Measurements from ENCODE around the gene DNAJC30.
"Not testable (repeated sequence)": the region's sequence is repeated elsewhere in the genome, so short reads cannot be mapped to it uniquely, and the experiment has no call there.

Gene DNAJC30

DNA sequence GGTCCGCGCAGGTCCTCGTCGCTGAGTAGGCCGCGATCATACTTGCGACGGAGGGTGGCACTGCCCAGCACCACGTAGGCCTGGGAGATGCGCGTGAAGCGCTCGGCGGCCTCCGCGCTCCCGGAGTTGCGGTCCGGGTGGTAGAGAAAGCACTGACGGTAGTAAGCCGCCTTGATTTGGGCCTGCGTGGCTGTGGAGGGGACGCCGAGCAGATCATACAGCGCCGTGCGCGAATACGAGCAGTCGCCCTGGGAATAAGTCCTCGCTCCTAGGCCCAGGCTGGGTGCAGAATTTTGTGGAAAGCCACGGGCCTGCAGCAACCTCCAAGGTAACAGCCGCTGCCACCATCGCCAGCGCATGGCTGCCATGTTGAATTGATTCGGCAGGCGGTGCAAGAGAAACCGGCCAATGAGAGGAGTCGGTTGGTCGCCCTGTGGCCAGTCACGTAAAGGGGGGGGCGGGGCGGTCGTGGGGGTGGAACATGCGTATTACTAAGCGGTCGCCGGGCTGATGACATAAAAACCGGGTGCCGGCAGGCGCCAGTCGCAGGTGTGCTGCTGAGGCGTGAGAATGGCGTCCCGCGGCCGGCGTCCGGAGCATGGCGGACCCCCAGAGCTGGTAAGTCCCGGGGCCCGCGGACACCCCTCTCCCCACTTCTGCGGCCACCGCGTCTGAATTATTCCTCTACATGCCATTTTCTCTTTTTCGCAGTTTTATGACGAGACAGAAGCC is at the start of gene DNAJC30, which contains the start of gene BUD23:
Gene DNAJC30 (minus strand): TSS at position 398 of the 732 bp plus-strand sequence. CDS start 30 bp downstream, at position 368.
Gene BUD23 (plus strand): TSS at position 542 of the 732 bp plus-strand sequence. CDS start 29 bp downstream, at position 571.
- peak; percentile 95 for DNase-seq

GRCh38 chr7:73732397-73732796 is 49.1 kb upstream of the DNAJC30 start:
- DNase-seq = no peak

- no peak for DNase-seq
These were observed 47.2 kb upstream of the DNAJC30 start for GRCh38 chr7:73730485-73730884.

DNA sequence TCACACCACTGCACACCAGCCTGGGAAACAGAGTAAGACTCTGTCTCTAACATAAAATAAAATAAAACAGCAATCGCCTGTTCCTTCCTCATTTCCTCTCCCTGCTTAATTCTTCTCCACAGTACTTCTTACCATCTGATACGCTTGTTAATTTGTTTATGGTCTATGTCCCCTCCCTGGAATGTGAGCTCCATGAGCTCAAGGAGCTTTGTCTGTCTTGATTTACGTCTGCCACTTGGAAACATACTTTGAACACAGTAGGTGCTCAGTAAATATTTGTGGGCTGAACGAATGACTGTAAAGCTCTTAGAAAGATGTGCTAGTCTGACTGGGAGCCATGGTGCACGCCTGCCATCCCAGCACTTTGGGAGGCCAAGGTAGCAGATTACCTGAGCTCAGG is 45.3 kb upstream of the DNAJC30 start:
- DNase-seq = no peak

- DNase-seq = no peak
These were observed 44.7 kb upstream of the DNAJC30 start for GRCh38 chr7:73727952-73728351.

DNA sequence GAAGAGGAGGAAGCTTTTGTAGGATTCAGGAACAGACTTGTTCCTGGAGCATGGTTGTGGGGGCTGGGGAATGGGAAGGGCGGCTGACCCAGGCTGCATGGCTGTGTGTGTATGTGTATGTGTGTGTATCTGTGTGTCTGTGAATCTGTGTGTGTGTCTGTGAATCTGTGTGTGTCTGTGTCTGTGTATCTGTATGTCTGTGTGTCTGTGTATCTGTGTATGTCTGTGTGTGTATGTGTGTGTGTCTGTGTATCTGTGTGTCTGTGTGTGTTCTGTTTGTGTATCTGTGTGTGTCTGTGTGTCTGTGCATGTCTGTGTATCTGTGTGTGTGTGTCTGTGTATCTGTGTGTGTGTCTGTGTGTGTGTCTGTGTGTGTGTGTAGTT is 42.8 kb upstream of the DNAJC30 start:
- no peak for DNase-seq

DNA sequence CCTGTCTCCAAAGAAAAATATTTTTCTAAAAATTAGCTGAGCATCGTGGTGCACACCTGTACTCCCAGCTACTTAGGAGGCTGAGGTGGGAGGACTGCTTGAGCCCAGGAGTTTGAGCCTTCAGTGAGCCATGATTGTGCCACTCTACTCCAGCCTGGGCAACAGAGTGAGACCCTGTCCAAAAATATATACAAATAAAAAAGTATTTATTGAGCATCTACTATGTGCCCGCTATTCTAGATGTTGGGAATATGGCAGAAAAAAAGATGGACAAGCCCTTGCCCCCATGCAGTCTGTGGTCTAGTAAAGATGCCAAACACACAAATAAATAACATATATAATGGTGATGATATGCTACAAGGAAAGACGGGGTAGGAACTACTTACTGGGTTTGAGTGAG is 40.6 kb upstream of the DNAJC30 start:
- no peak for DNase-seq

- no peak for DNase-seq
These were observed 39.5 kb upstream of the DNAJC30 start for GRCh38 chr7:73722785-73723184.

DNA sequence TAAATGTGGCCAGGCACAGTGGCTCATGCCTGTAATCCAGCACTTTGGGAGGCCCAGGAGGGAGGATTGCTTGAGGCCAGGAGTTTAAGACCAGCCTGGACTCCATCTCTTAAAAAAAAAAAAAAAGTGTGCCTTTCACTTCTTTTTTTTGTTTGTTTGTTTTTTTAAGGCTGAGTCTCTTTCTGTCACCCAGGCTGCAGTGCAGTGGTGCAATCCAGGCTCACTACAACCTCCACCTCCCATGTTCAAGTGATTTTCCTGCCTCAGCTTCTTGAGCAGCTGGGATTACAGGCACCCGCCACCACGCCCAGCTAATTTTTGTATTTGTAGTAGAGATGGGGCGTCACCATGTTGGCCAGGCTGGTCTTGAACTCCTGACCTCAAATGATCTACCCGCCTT is 38.9 kb upstream of the DNAJC30 start:
- DNase-seq = not testable (repeated sequence)

- no peak for DNase-seq
These were observed 38.1 kb upstream of the DNAJC30 start for GRCh38 chr7:73721377-73721817.

- not testable (repeated sequence) for DNase-seq
These were observed 37.2 kb upstream of the DNAJC30 start for GRCh38 chr7:73720443-73720842.

DNA sequence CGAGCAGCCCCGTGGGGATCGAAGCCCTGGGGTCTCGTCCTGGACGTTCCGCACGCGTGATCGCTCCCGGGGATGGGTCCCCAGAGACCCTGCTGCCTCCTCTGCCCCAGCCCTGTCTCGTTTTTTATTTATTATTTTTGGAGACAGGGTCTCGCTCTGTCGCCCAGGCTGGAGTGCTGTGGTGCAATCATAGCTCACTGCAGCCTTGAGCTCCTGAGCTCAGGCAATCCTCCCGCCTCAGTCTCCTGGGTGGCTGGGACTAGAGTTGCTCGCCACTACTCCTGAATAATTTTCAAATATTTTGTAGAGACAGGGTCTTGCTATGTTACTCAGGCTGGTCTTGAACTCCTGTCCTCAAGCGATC is 36.5 kb upstream of the DNAJC30 start:
- no peak for DNase-seq

- DNase-seq = peak; percentile 77
These were observed 35.9 kb upstream of the DNAJC30 start, which contains the start of gene STX1A for GRCh38 chr7:73718905-73719805. Gene STX1A (minus strand): TSS chr7:73719669. CDS start chr7:73719631, 38 bp downstream.

GRCh38 chr7:73718438-73718881 is 35.2 kb upstream of the DNAJC30 start:
- DNase-seq = no peak

DNA sequence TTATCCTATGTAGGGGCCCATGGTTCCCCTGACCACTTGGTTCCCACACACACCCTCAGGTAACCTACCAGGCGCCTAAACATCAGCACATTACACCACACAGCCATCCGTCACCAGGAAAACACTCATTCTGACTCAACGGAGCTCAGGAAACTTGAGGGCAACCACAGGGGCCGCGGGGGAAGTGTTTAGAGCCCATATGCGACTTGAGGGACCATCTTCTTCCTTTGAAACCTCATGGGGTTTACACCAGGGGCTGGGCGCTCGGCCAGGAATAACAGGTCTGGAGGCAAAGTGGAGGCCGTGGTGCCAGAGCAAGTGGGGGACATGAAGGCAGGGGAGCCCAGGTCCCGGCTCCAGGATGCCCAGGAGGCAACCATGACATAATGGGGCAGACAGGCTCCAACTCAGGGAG is 34.7 kb upstream of the DNAJC30 start:
- DNase-seq = peak; percentile 96

GRCh38 chr7:73717025-73717807 is 34.0 kb upstream of the DNAJC30 start:
- no peak for DNase-seq

DNA sequence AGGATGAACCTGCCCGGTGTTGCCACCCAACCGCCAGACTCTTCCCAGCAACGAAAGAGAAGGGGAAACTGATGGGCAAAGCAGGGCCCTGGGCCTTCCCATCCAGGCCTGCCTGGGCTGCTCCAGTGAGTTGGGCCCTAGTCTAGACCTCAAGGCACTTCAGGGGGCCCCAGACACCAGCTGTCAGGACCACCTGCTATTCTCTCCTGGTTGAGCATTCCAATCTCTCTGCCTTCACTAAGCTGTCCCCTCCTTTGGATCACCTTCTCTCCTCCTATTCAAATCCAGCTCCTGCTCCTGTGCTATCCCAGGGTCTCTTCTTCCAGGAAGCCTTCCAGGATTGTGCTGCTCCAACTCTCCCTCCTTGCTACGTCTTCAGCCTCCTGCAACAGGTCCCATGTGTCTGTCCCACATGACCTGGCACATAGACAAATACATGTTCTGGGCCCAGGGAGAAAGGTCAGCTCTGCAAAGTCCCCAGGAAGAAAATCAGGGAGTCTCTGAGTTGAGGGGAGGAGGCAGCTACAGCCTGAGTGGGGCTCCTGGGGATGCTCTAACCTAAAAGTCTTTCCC is 33.2 kb upstream of the DNAJC30 start:
- no peak for DNase-seq

- peak; percentile 96 for DNase-seq
These were observed 32.5 kb upstream of the DNAJC30 start for GRCh38 chr7:73715648-73716317.

DNA sequence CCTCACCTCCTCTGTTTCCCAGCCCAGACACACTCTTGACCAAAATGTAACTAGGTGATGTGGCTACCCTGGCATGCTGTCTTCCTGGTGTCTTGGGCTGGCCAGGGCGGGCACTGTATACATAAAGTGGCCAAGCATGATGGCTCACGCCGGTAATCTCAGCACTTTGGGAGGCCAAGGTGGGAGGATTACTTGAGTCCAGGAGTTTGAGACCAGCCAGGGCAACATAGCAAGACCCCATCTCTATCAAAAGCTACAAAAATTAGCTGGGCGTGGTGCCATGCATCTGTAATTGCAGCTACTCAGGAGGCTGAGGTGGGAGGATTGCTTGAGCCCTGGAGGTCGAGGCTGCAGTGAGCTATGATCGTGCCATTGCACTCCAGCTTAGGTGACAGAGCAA is 30.1 kb upstream of the DNAJC30 start:
- DNase-seq = not testable (repeated sequence)

DNA sequence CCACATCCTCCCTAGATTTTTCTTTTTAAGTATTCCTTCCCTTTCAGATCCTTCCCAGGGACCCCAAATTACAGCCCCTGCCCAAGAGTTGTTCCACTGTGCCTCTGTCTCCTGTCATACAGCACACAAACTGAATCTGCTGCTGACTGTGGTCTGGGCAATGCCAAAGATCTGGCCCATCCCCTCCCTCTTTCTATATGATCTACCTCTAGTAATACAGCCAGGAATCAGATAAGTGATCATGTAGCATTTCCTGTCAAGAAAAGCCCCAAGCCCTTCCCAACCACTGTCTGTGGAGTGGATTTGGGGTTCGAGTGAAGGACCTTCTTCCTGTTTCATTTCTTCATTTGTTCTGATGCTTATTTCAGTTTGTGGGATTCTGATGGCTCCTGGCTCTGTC is 29.5 kb upstream of the DNAJC30 start:
- no peak for DNase-seq

- DNase-seq = no peak
These were observed 25.8 kb upstream of the DNAJC30 start for GRCh38 chr7:73708961-73709549.

Data from EL (cell line).